Measurements from ENCODE around the gene SSBP3. TPM values are rescaled to one million over a fixed set of nuclear protein-coding genes. Genes with fewer than 3 reads are reported as not detected.
A peak's percentile ranks its signal among the peaks of the same experiment; 100 is the strongest.

SSBP3 gene
- total RNA-seq, 1 donor from 2014 or later: 19.7 TPM

DNA sequence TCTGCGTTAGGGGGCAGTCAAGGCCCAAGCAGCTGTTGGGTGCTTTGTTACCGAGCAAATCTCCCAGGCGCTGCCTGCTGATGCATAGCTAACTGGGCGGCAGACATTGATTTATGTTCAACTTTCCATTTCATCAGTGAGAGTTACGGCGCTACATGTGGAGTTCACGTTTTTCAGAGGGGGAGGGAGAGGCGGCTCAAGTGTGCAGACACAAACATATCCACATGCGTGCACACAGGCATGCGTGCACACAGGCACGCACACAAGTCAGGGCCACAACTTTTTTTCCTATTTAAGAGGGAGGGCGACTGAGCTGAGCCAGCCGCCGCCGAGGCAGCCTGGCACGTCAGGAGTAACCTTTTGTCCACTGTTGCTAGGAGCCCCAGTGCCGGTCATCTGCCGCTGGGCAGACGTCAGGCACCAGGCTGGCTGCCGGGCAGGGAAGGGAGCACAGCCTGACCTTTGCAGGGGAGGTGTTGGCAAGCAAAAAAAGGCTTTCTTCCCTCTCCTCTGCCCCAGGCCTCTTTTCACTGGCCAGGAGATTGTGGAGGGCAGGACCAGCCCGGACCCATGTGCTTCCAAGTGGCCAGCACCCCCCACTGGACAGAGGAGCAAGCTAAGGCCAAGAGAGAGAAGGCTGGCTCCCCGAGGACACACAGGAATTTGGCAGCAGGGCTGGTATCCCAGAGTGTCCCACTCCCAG is 133.0 kb downstream of the SSBP3 start:
- Histone ChIP-seq H3K36me3 (ENCODE audit: control insufficient read depth, insufficient read depth, low read length) (no peaks in the 10 kb centered on the region), H3K4me3 (ENCODE audit: low read depth, low read length) (peak overlapping the region; percentile 22), H3K27me3 (ENCODE audit: control insufficient read depth, insufficient read depth, low read length) (no peaks in the 10 kb centered on the region)
- peak; percentile 87 for DNase-seq (ENCODE audit: low read depth)
- peak; percentile 91 for TF ChIP-seq CTCF (IDR thresholded peaks at IDR 0.05; ENCODE audit: insufficient read depth, low read length, poor library complexity, severe bottlenecking)

- no peaks in the 10 kb centered on the region for H3K36me3 ChIP-seq (ENCODE audit: control insufficient read depth, insufficient read depth, low read length)
- H3K27me3 ChIP-seq (ENCODE audit: control insufficient read depth, insufficient read depth, low read length): no peaks in the 10 kb centered on the region
- DNase-seq (ENCODE audit: low read depth): no peak
- no peak overlapping the region for H3K4me3 ChIP-seq (ENCODE audit: low read depth, low read length)
- no peak for TF ChIP-seq CTCF (IDR thresholded peaks at IDR 0.05; ENCODE audit: insufficient read depth, low read length, poor library complexity, severe bottlenecking)
These were observed 133.5 kb downstream of the SSBP3 start for GRCh38 chr1:54272772-54273091.

DNA sequence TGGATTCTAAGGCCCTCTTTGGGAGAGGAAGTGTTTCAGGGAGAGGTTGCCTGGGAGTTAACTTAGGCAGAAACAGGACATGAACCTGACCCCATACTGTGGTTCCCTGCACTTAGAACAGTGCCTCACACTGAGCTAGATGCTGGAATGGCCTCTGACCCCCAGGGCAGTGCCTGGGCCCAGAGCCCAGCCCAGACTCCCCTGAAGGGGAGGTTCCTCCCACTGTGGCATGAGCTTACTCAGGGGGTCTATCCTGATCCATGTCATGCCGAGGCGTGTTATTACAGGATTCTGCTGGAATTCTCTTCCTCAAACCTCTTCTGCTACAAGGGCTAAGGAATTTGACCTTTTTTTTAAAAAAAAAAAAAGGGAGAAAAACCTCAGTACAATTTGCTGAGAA is 134.1 kb downstream of the SSBP3 start:
- no peak overlapping the region for H3K4me3 ChIP-seq (ENCODE audit: low read depth, low read length)
- no peak for TF ChIP-seq CTCF (IDR thresholded peaks at IDR 0.05; ENCODE audit: insufficient read depth, low read length, poor library complexity, severe bottlenecking)
- H3K27me3 ChIP-seq (ENCODE audit: control insufficient read depth, insufficient read depth, low read length): no peaks in the 10 kb centered on the region
- no peaks in the 10 kb centered on the region for H3K36me3 ChIP-seq (ENCODE audit: control insufficient read depth, insufficient read depth, low read length)
- no peak for DNase-seq (ENCODE audit: low read depth)

GRCh38 chr1:54271341-54271740 is 134.9 kb downstream of the SSBP3 start:
- H3K36me3 ChIP-seq (ENCODE audit: control insufficient read depth, insufficient read depth, low read length): no peaks in the 10 kb centered on the region
- DNase-seq (ENCODE audit: low read depth): no peak
- no peak for TF ChIP-seq CTCF (IDR thresholded peaks at IDR 0.05; ENCODE audit: insufficient read depth, low read length, poor library complexity, severe bottlenecking)
- H3K4me3 ChIP-seq (ENCODE audit: low read depth, low read length): no peak overlapping the region
- no peaks in the 10 kb centered on the region for H3K27me3 ChIP-seq (ENCODE audit: control insufficient read depth, insufficient read depth, low read length)

DNA sequence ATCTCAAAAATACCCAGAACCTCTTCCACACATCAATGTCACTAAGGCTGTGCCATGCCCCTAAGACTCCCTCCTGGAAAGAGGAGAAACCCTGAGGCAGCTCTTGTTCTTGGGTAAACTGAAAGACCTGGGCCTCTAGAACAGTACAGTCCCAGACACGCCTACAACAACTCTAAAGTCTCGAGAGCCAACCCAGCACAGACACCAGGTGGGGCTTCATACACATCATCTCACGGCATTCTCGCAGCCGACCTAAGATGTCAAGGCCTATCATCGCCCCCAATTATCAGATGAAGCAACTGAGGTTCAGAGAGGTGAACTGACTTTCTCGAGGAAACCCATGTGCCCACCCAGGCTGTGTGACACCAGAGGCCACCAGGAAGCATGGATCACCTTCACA is 135.7 kb downstream of the SSBP3 start:
- no peak for DNase-seq (ENCODE audit: low read depth)
- Histone ChIP-seq H3K27me3 (ENCODE audit: control insufficient read depth, insufficient read depth, low read length) (no peaks in the 10 kb centered on the region), H3K4me3 (ENCODE audit: low read depth, low read length) (no peak overlapping the region), H3K36me3 (ENCODE audit: control insufficient read depth, insufficient read depth, low read length) (no peaks in the 10 kb centered on the region)
- no peak for TF ChIP-seq CTCF (IDR thresholded peaks at IDR 0.05; ENCODE audit: insufficient read depth, low read length, poor library complexity, severe bottlenecking)

DNA sequence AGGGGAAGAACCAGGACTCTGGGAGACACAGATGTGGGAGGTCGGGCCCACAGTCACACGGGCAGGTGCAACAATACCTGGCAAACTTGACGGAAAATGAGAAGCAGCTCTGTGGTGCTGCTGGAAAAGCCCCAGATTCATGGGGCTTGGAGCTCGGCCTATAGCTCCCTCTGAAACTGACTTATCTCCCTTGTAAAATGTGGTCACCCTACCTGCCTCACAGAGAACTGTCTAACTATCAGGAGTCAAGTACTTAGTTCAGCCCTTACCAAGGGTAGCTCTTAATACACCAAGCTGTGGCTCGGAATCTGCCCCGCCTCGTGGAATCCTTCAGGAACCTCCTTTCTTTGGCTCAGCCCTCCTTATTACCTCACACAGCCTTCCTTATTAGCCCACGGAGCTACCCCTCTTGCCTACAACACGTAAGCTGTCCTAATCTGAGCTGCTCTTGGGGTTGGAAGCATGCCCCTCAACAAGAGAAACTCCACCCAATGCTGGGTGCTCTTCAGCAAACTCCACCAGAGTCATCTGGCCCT is 137.4 kb downstream of the SSBP3 start:
- Histone ChIP-seq H3K36me3 (ENCODE audit: control insufficient read depth, insufficient read depth, low read length) (no peaks in the 10 kb centered on the region), H3K27me3 (ENCODE audit: control insufficient read depth, insufficient read depth, low read length) (no peaks in the 10 kb centered on the region), H3K4me3 (ENCODE audit: low read depth, low read length) (no peak overlapping the region)
- DNase-seq (ENCODE audit: low read depth): no peak
- no peak for TF ChIP-seq CTCF (IDR thresholded peaks at IDR 0.05; ENCODE audit: insufficient read depth, low read length, poor library complexity, severe bottlenecking)

Measured in kidney epithelial cell (primary cell).